ENCODE data around the gene ILKAP. TPM values are rescaled to one million over a fixed set of nuclear protein-coding genes. Genes with fewer than 3 reads are reported as not detected.
A peak's percentile ranks its signal among the peaks of the same experiment; 100 is the strongest.

ILKAP gene
- total RNA-seq, 3 donors from 2014 or later, result 33.2 to 55.7 (median 39.9) TPM

- intact Hi-C loops (cut with DNase I, micrococcal nuclease), result no loop called here
- H3K9me3 ChIP-seq, result no peaks in the 10 kb centered on the region
- no peaks in the 10 kb centered on the region for H3K36me3 ChIP-seq (ENCODE audit: low read depth)
- H3K4me3 ChIP-seq, result no peak overlapping the region
- DNase-seq (peak in 2 of 3 donors; percentile 15 to 32), ATAC-seq (no peak)
- peaks cover 2% of the 10 kb centered on the region for H3K4me1 ChIP-seq (ENCODE audit: low read depth)
- TF ChIP-seq CTCF (IDR thresholded peaks at IDR 0.05), result no peak
Measured at GRCh38 chr2:238134393-238134785, 69.1 kb downstream of the ILKAP start.

DNA sequence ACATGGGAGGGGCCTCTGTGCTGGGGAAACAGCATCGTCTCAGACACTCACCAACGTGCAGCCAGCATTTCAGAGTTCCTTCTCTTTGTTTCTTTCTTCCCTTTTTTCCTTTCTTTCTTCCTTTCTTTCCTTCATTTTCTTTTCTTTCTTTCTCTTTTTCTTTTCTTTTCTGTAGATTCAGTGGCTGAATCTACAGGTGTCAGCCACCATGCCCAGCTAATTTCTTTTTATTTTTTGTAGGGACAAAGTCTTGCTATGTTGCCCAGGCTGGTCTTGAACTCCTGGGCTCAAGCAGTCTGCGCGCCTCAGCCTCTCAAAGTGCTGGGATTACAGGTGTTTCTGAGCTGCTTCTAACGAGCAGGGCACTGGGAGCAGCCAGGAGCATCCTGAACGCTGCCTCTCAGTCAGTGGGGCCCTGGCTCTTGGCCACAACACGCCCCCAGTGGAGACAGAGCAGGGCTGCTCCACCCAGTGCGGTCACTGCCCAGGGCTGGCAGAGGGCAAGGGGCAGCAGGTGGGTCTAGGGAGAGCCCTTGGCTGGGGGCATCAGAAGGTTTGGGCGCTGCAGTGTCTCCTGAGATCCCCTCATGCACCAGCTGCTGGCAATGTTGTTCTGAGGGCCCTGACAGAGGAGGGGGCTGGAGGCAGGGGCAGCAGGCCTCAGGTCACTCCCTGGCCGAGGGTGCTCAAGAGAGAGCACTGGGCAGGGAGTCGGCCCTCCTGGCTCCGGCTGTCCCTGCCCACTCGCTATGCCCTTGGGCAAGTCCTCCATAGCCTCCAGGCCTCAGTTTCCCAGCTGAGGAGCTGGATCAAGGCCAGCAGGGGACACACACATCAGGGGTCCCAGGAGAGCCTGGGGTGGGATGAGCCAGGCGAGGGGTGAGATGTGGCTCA, 69.7 kb downstream of the ILKAP start:
- DNase-seq (peak in 2 of 3 donors; percentile 14 to 37), ATAC-seq (no peak)
- Histone ChIP-seq H3K36me3 (ENCODE audit: low read depth) (no peaks in the 10 kb centered on the region), H3K4me1 (ENCODE audit: low read depth) (peaks cover 2% of the 10 kb centered on the region), H3K9me3 (no peaks in the 10 kb centered on the region), H3K4me3 (no peak overlapping the region)
- intact Hi-C loops (cut with DNase I, micrococcal nuclease), result no loop called here
- no peak for TF ChIP-seq CTCF (IDR thresholded peaks at IDR 0.05)

GRCh38 chr2:238132463-238133450, 70.7 kb downstream of the ILKAP start:
- intact Hi-C loops (cut with DNase I, micrococcal nuclease), result no loop called here
- TF ChIP-seq CTCF (IDR thresholded peaks at IDR 0.05), result no peak
- Histone ChIP-seq H3K4me3 (no peak overlapping the region), H3K9me3 (no peaks in the 10 kb centered on the region), H3K36me3 (ENCODE audit: low read depth) (no peaks in the 10 kb centered on the region), H3K4me1 (ENCODE audit: low read depth) (no peaks in the 10 kb centered on the region)
- ATAC-seq (no peak), DNase-seq (peak in 2 of 3 donors; percentile 15 to 40)

DNA sequence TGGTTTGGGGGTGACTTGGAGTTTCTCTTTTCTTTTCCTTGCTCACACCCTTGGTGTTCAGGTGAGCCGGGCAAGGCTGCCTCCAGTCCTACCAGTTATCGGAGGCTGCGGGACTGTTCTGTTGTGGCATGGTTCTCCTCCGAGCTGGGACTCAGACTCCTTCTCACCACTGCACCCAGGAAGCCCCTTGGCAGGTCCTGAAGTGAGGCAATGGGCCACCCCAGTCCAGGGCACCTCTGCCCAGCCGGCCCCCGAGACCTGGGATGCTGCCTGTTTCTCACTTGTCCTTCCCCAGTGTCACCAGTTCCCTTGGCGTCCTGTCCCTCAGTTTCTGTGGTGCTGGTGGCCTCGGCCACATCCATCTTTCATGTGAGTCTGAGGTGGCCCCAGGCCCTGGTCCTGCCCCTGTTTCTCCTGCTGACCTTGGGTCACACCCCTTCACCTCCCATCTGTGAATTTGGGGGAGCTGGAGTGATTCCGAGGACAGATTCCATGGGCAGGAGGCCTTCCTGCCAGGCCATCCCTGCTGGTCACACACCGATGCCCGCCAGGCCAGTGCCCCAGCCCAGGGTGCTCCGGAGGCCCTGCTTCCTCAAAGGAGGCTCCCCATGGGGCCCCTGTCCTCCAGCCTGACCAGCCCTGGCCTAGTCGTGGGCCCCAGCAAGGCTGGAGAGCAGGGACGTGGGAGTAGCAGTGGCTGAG, 71.6 kb downstream of the ILKAP start:
- H3K4me1 ChIP-seq (ENCODE audit: low read depth), result no peaks in the 10 kb centered on the region
- no peak for ATAC-seq
- H3K9me3 ChIP-seq, result no peaks in the 10 kb centered on the region
- H3K4me3 ChIP-seq, result no peak overlapping the region
- intact Hi-C loops (cut with DNase I, micrococcal nuclease), result no loop called here
- H3K36me3 ChIP-seq (ENCODE audit: low read depth), result no peaks in the 10 kb centered on the region
- no peak for TF ChIP-seq CTCF (IDR thresholded peaks at IDR 0.05)
- peak in 1 of 3 donors; percentile 15 for DNase-seq
